Naive thymus-derived CD8-positive, alpha-beta T cell (primary cell): ENCODE measurements around the gene NINL. TPM values are rescaled to one million over a fixed set of nuclear protein-coding genes. Genes with fewer than 3 reads are reported as not detected.
A peak's percentile ranks its signal among the peaks of the same experiment; 100 is the strongest.
"Not testable (repeated sequence)": the region's sequence is repeated elsewhere in the genome, so short reads cannot be mapped to it uniquely, and the experiment has no call there.

Experiments
- ATAC-seq, 2 donors: fragments of 150-1000 bp; cut with Tn5 transposase in 1 of 2; sonication (Bioruptor Pico), chemical (Tn5 transposase) in 1 of 2; 1 replicate in 1 of 2; 2 replicates in 1 of 2; pipeline ENCODE4 v1.10.0; 2021; ENCODE audit warnings: mild to moderate bottlenecking in 2 of 2, moderate library complexity in 2 of 2
- POLR2A ChIA-PET: fragments of 350-600 bp; sonication (Branson Sonifier 250); formaldehyde crosslinking; loops from one replicate; lab custom pipeline; 2021; ENCODE audit warnings: antibody characterized with exemption; lab: Charles Lee
- DNase-seq, 10 donors: peaks; one replicate each; pipeline versions ENCODE4 v3.0.0 to v3.0.0-alpha.2; 2020 to 2022
- H3K27ac Mint-ChIP-seq, 10 donors: one replicate each; pipeline ENCODE4 v1.8.0; 2020 to 2022; ENCODE audit warnings: mild to moderate bottlenecking in 10 of 10, mixed read lengths in 10 of 10, moderate library complexity in 4 of 10, inconsistent platforms in 1 of 10
- H3K27me3 Mint-ChIP-seq, 5 donors: one replicate each; pipeline ENCODE4 v1.8.0; 2021 to 2022; ENCODE audit warnings: mixed read lengths in 5 of 5
- H3K36me3 Mint-ChIP-seq, 3 donors: one replicate each; pipeline ENCODE4 v1.8.0; 2020 to 2022; ENCODE audit warnings: mixed read lengths in 3 of 3, mild to moderate bottlenecking in 2 of 3, inconsistent platforms in 1 of 3
- H3K4me1 Mint-ChIP-seq, 4 donors: one replicate each; pipeline ENCODE4 v1.8.0; 2021 to 2022; ENCODE audit warnings: mixed read lengths in 4 of 4
- H3K4me3 Mint-ChIP-seq, 10 donors: one replicate each; pipeline ENCODE4 v1.8.0; 2020 to 2022; ENCODE audit warnings: mild to moderate bottlenecking in 10 of 10, mixed read lengths in 10 of 10, moderate library complexity in 6 of 10, inconsistent platforms in 1 of 10
- H3K9me3 Mint-ChIP-seq, 9 donors: one replicate each; pipeline ENCODE4 v1.8.0; 2020 to 2022; ENCODE audit warnings: mixed read lengths in 9 of 9, mild to moderate bottlenecking in 3 of 9, inconsistent platforms in 1 of 9, moderate library complexity in 1 of 9
- polyA plus RNA-seq, 3 donors: library from polyadenylated mRNA; unstranded; fragments of 300-500 nt; fragmentation: Illumina TruSeq; gene quantifications; one replicate each; pipeline ENCODE4 v1.2.3, GENCODE V29; 2021
- total RNA-seq, 8 experiments: library from RNA in 2 of 8; stranded (reverse) in 2 of 8; gene quantifications; one replicate each; pipeline ENCODE4 v1.2.3 and lab custom pipeline; 2021 to 2026

Gene NINL
- total and polyA plus RNA-seq, 5 experiments from 2014 or later = 0.21 to 6.8 (median 0.96) TPM

GRCh38 chr20:25480797-25481196 lies 104.5 kb downstream of the NINL start:
- Mint-ChIP-seq H3K27ac (no peak overlapping the region), H3K36me3 (peaks cover 0 to 5% (median 0%) of the 10 kb centered on the region in 3 donors), H3K4me1 (peaks cover 14 to 24% (median 17%) of the 10 kb centered on the region in 4 donors), H3K9me3 (peaks cover 0 to 1% (median 0%) of the 10 kb centered on the region in 9 donors), H3K27me3 (no peaks in the 10 kb centered on the region), H3K4me3 (no peak overlapping the region)
- POLR2A ChIA-PET = no interaction called here
- ATAC-seq (no peak), DNase-seq (no peak)

- H3K27ac Mint-ChIP-seq = no peak overlapping the region
- H3K9me3 Mint-ChIP-seq = peaks cover 0 to 1% (median 0%) of the 10 kb centered on the region in 9 donors
- no peaks in the 10 kb centered on the region for H3K27me3 Mint-ChIP-seq
- peaks cover 10 to 19% (median 12%) of the 10 kb centered on the region in 4 donors for H3K4me1 Mint-ChIP-seq
- DNase-seq = no peak
- POLR2A ChIA-PET = no interaction called here
- H3K36me3 Mint-ChIP-seq = peaks cover 0 to 5% (median 0%) of the 10 kb centered on the region in 3 donors
- H3K4me3 Mint-ChIP-seq = no peak overlapping the region
- ATAC-seq = no peak
These were observed 105.2 kb downstream of the NINL start for GRCh38 chr20:25480156-25480555.

GRCh38 chr20:25479638-25480037 lies 105.7 kb downstream of the NINL start:
- H3K36me3 Mint-ChIP-seq = peaks cover 0 to 5% (median 0%) of the 10 kb centered on the region in 3 donors
- ATAC-seq = no peak
- POLR2A ChIA-PET = no interaction called here
- peaks cover 5 to 14% (median 7%) of the 10 kb centered on the region in 4 donors for H3K4me1 Mint-ChIP-seq
- no peak for DNase-seq
- H3K4me3 Mint-ChIP-seq = no peak overlapping the region
- H3K9me3 Mint-ChIP-seq = peaks cover 0 to 1% (median 0%) of the 10 kb centered on the region in 9 donors
- H3K27me3 Mint-ChIP-seq = no peaks in the 10 kb centered on the region
- H3K27ac Mint-ChIP-seq = no peak overlapping the region

- H3K27me3 Mint-ChIP-seq = no peaks in the 10 kb centered on the region
- peaks cover 0 to 1% (median 0%) of the 10 kb centered on the region in 9 donors for H3K9me3 Mint-ChIP-seq
- POLR2A ChIA-PET = no interaction called here
- H3K27ac Mint-ChIP-seq = no peak overlapping the region
- H3K36me3 Mint-ChIP-seq = peaks cover 0 to 5% (median 0%) of the 10 kb centered on the region in 3 donors
- ATAC-seq (no peak), DNase-seq (peak in 1 of 10 donors; percentile 38)
- no peak overlapping the region for H3K4me3 Mint-ChIP-seq
- peaks cover 0 to 8% (median 3%) of the 10 kb centered on the region in 4 donors for H3K4me1 Mint-ChIP-seq
These were observed 106.3 kb downstream of the NINL start for GRCh38 chr20:25478889-25479568.

- Mint-ChIP-seq H3K4me1 (peaks cover 0 to 2% (median 0%) of the 10 kb centered on the region in 4 donors), H3K9me3 (peaks cover 0 to 1% (median 0%) of the 10 kb centered on the region in 9 donors), H3K4me3 (no peak overlapping the region), H3K36me3 (peaks cover 0 to 5% (median 0%) of the 10 kb centered on the region in 3 donors), H3K27me3 (no peaks in the 10 kb centered on the region), H3K27ac (no peak overlapping the region)
- POLR2A ChIA-PET = no interaction called here
- ATAC-seq (no peak), DNase-seq (no peak)
These were observed 108.1 kb downstream of the NINL start for GRCh38 chr20:25477014-25477882.

GRCh38 chr20:25476106-25477013 lies 109.0 kb downstream of the NINL start:
- Mint-ChIP-seq H3K4me1 (peaks cover 0 to 2% (median 0%) of the 10 kb centered on the region in 4 donors), H3K4me3 (no peak overlapping the region), H3K9me3 (no peaks in the 10 kb centered on the region), H3K27ac (no peak overlapping the region), H3K36me3 (peaks cover 0 to 2% (median 0%) of the 10 kb centered on the region in 3 donors), H3K27me3 (no peaks in the 10 kb centered on the region)
- POLR2A ChIA-PET = no interaction called here
- DNase-seq (no peak), ATAC-seq (no peak)

GRCh38 chr20:25473297-25473696 lies 112.0 kb downstream of the NINL start:
- DNase-seq, H3K4me3 Mint-ChIP-seq, ATAC-seq, H3K9me3 Mint-ChIP-seq, H3K4me1 Mint-ChIP-seq, H3K27me3 Mint-ChIP-seq, POLR2A ChIA-PET, H3K36me3 Mint-ChIP-seq, H3K27ac Mint-ChIP-seq: not testable (repeated sequence)

- H3K4me1 Mint-ChIP-seq = peaks cover 6 to 8% (median 7%) of the 10 kb centered on the region in 4 donors
- no peak for ATAC-seq
- H3K9me3 Mint-ChIP-seq = no peaks in the 10 kb centered on the region
- no peak for DNase-seq
- H3K27ac Mint-ChIP-seq = no peak overlapping the region
- no peak overlapping the region for H3K4me3 Mint-ChIP-seq
- POLR2A ChIA-PET = no interaction called here
- peaks cover 0 to 7% (median 0%) of the 10 kb centered on the region in 3 donors for H3K36me3 Mint-ChIP-seq
- no peaks in the 10 kb centered on the region for H3K27me3 Mint-ChIP-seq
These were observed 114.3 kb downstream of the NINL start for GRCh38 chr20:25471020-25471419.

GRCh38 chr20:25470045-25470444 lies 115.3 kb downstream of the NINL start:
- H3K9me3 Mint-ChIP-seq = no peaks in the 10 kb centered on the region
- POLR2A ChIA-PET = no interaction called here
- peak in 8 of 10 donors; percentile 12 to 70 (median 36) for DNase-seq
- peaks cover 0 to 7% (median 0%) of the 10 kb centered on the region in 3 donors for H3K36me3 Mint-ChIP-seq
- H3K4me1 Mint-ChIP-seq = peaks cover 6 to 8% (median 7%) of the 10 kb centered on the region in 4 donors
- H3K27ac Mint-ChIP-seq = peak overlapping the region in 1 of 10 donors; percentile 28
- H3K4me3 Mint-ChIP-seq = peak overlapping the region in 1 of 10 donors; percentile 46
- peak; percentile 58 to 74 for ATAC-seq
- no peaks in the 10 kb centered on the region for H3K27me3 Mint-ChIP-seq

GRCh38 chr20:25469558-25469957 lies 115.8 kb downstream of the NINL start:
- H3K4me1 Mint-ChIP-seq = peaks cover 6 to 8% (median 7%) of the 10 kb centered on the region in 4 donors
- no peaks in the 10 kb centered on the region for H3K27me3 Mint-ChIP-seq
- ATAC-seq (no peak), DNase-seq (no peak)
- no peaks in the 10 kb centered on the region for H3K9me3 Mint-ChIP-seq
- H3K4me3 Mint-ChIP-seq = no peak overlapping the region
- H3K36me3 Mint-ChIP-seq = peaks cover 0 to 7% (median 0%) of the 10 kb centered on the region in 3 donors
- POLR2A ChIA-PET = no interaction called here
- H3K27ac Mint-ChIP-seq = peak overlapping the region in 1 of 10 donors; percentile 28

- Mint-ChIP-seq H3K4me3 (no peak overlapping the region), H3K4me1 (peaks cover 6 to 8% (median 7%) of the 10 kb centered on the region in 4 donors), H3K36me3 (peaks cover 0 to 7% (median 0%) of the 10 kb centered on the region in 3 donors), H3K9me3 (no peaks in the 10 kb centered on the region), H3K27ac (no peak overlapping the region), H3K27me3 (no peaks in the 10 kb centered on the region)
- POLR2A ChIA-PET = no interaction called here
- DNase-seq = no peak
- ATAC-seq = no peak
These were observed 116.9 kb downstream of the NINL start for GRCh38 chr20:25468126-25469075.
